Measurements from ENCODE around the gene EVC.

DNA sequence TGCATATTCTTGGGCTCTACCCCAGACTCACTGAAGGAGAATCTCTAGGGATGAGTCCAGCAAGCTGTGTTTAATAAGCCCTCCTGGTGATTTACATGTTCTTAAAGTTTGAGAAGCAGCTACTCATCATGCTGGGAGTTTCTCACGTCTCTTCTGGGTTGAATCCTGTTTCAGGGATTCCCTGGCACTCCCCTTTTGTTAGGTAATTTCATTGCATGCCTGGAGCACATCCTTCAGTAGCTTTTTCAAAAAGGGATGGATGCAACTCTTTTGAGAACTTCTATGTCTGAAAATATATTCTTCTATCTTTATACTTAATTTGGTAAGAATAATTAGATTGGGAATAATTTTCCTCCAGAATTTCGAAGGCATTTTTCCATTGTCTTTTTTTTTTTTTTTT, 4.4 kb downstream of the EVC start:
- TF ChIP-seq, protein P1, sequence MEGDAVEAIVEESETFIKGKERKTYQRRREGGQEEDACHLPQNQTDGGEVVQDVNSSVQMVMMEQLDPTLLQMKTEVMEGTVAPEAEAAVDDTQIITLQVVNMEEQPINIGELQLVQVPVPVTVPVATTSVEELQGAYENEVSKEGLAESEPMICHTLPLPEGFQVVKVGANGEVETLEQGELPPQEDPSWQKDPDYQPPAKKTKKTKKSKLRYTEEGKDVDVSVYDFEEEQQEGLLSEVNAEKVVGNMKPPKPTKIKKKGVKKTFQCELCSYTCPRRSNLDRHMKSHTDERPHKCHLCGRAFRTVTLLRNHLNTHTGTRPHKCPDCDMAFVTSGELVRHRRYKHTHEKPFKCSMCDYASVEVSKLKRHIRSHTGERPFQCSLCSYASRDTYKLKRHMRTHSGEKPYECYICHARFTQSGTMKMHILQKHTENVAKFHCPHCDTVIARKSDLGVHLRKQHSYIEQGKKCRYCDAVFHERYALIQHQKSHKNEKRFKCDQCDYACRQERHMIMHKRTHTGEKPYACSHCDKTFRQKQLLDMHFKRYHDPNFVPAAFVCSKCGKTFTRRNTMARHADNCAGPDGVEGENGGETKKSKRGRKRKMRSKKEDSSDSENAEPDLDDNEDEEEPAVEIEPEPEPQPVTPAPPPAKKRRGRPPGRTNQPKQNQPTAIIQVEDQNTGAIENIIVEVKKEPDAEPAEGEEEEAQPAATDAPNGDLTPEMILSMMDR (IDR thresholded peaks at IDR 0.05): no peak
- no peak for TF ChIP-seq POLR2A (IDR thresholded peaks at IDR 0.05)
